Endodermal cell (in vitro differentiated cells): ENCODE results near the gene ACBD3. TPM values are rescaled to one million over a fixed set of nuclear protein-coding genes. Genes with fewer than 3 reads are reported as not detected.

Source experiments
- DNase-seq: peaks from one replicate; pipeline ENCODE4 v3.0.0-alpha.2; 2017
- H3K27ac ChIP-seq: 2 replicates; pipeline ENCODE4 v1.5.1; 2013; ENCODE audit warnings: mild to moderate bottlenecking, low read depth, low read length, moderate library complexity
- H3K27me3 ChIP-seq: 2 replicates; pipeline ENCODE4 v1.6.1; 2013; ENCODE audit warnings: mild to moderate bottlenecking, low read length, moderate library complexity; ENCODE audit not compliant: insufficient read depth, control insufficient read depth, poor library complexity, severe bottlenecking
- H3K36me3 ChIP-seq: 2 replicates; pipeline ENCODE4 v1.7.0; 2013; ENCODE audit warnings: mild to moderate bottlenecking, low read length, moderate library complexity; ENCODE audit not compliant: control insufficient read depth, insufficient read depth
- H3K4me1 ChIP-seq: one replicate; pipeline ENCODE4 v1.7.0; 2013; ENCODE audit warnings: low read length; ENCODE audit not compliant: control insufficient read depth, insufficient read depth
- H3K4me3 ChIP-seq: 2 replicates; pipeline ENCODE4 v1.5.1; 2013; ENCODE audit warnings: mild to moderate bottlenecking, low read length, moderate library complexity
- H3K9ac ChIP-seq: 2 replicates; pipeline ENCODE4 v1.6.1; 2013; ENCODE audit warnings: mild to moderate bottlenecking, low read length, moderate library complexity; ENCODE audit not compliant: poor library complexity, severe bottlenecking; ENCODE audit errors: extremely low read depth
- H3K9me3 ChIP-seq: 2 replicates; pipeline ENCODE4 v1.6.1; 2013; ENCODE audit warnings: mild to moderate bottlenecking, low read length, moderate library complexity; ENCODE audit not compliant: control insufficient read depth
- H3K27ac Mint-ChIP-seq: 2 replicates; pipeline ENCODE4 v1.8.0; 2020; ENCODE audit warnings: mixed read lengths
- H3K27me3 Mint-ChIP-seq: 2 replicates; pipeline ENCODE4 v1.8.0; 2021; ENCODE audit warnings: mild to moderate bottlenecking, mixed read lengths; ENCODE audit not compliant: insufficient read depth
- H3K36me3 Mint-ChIP-seq: 2 replicates; pipeline ENCODE4 v1.8.0; 2020; ENCODE audit warnings: low read depth, mixed read lengths
- H3K4me1 Mint-ChIP-seq: 2 replicates; pipeline ENCODE4 v1.8.0; 2020; ENCODE audit warnings: mixed read lengths
- H3K4me3 Mint-ChIP-seq: 2 replicates; pipeline ENCODE4 v1.8.0; 2020; ENCODE audit warnings: mild to moderate bottlenecking, moderate library complexity, mixed read lengths
- H3K9me3 Mint-ChIP-seq: 2 replicates; pipeline ENCODE4 v1.8.0; 2020; ENCODE audit warnings: mild to moderate bottlenecking, mixed read lengths
- CTCF ChIP-seq: fragments of 200-600 bp; sonication (generic); conservative IDR thresholded peaks from 2 replicates; pipeline ENCODE4 v1.5.0; 2021; ENCODE audit warnings: antibody characterized with exemption, mild to moderate bottlenecking
- WGBS, 2 experiments: methylation state at CpG; one replicate each; pipeline versions ENCODE4 v1.1.5 to v1.1.7; 2013; ENCODE audit warnings: missing lambda C conversion rate in 2 of 2, mixed read lengths in 1 of 2; ENCODE audit not compliant: insufficient coverage in 1 of 2, insufficient read length in 1 of 2; 5-methylcytosine and 5-hydroxymethylcytosine counted together
- total RNA-seq, 2 donors: library from RNA; stranded (reverse); fragmentation: NEBNext Ultra II Directional in 1 of 2; extraction: Animal tissue kit (Norgen Biotek cat#: 25700) in 1 of 2; gene quantifications; 2 replicates in 1 of 2; 3 replicates in 1 of 2; pipeline ENCODE4 v1.2.1, GENCODE V29; 2021

ACBD3 gene
- total RNA-seq, 2 donors from 2014 or later = 34.8 to 48.0 TPM

GRCh38 chr1:226216056-226216455, 29.5 kb upstream of the ACBD3 start:
- Mint-ChIP-seq H3K27ac (peak overlapping the region; percentile 67), H3K4me1 (peaks cover 52% of the 10 kb centered on the region), H3K4me3 (no peak overlapping the region), H3K9me3 (no peaks in the 10 kb centered on the region), H3K27me3 (no peaks in the 10 kb centered on the region), H3K36me3 (no peaks in the 10 kb centered on the region)
- Histone ChIP-seq H3K27me3 (no peaks in the 10 kb centered on the region), H3K4me1 (peaks cover 37% of the 10 kb centered on the region), H3K36me3 (no peaks in the 10 kb centered on the region), H3K27ac (no peak overlapping the region), H3K9me3 (no peaks in the 10 kb centered on the region), H3K4me3 (peak overlapping the region; percentile 42), H3K9ac (peak overlapping the region; percentile 26)
- TF ChIP-seq CTCF = no peak
- 50 to 79% methylated on average over 2 to 5 of the region's 5 CpGs for WGBS, 2 experiments
- DNase-seq = peak; percentile 51

GRCh38 chr1:226215239-226215638, 28.7 kb upstream of the ACBD3 start:
- no peaks in the 10 kb centered on the region for H3K27me3 Mint-ChIP-seq
- peak; percentile 79 for DNase-seq
- Histone ChIP-seq H3K27ac (no peak overlapping the region), H3K4me3 (no peak overlapping the region), H3K9ac (peak overlapping the region; percentile 21), H3K36me3 (no peaks in the 10 kb centered on the region), H3K27me3 (no peaks in the 10 kb centered on the region), H3K4me1 (peaks cover 42% of the 10 kb centered on the region), H3K9me3 (no peaks in the 10 kb centered on the region)
- no peak overlapping the region for H3K4me3 Mint-ChIP-seq
- no peaks in the 10 kb centered on the region for H3K36me3 Mint-ChIP-seq
- 53 to 65% methylated on average over 2 to 5 of the region's 5 CpGs for WGBS, 2 experiments
- H3K9me3 Mint-ChIP-seq = no peaks in the 10 kb centered on the region
- peak overlapping the region; percentile 57 for H3K27ac Mint-ChIP-seq
- peaks cover 53% of the 10 kb centered on the region for H3K4me1 Mint-ChIP-seq
- no peak for TF ChIP-seq CTCF

GRCh38 chr1:226212545-226212944, 26.0 kb upstream of the ACBD3 start:
- Mint-ChIP-seq H3K36me3 (no peaks in the 10 kb centered on the region), H3K4me1 (peaks cover 67% of the 10 kb centered on the region), H3K27me3 (no peaks in the 10 kb centered on the region), H3K9me3 (no peaks in the 10 kb centered on the region), H3K4me3 (no peak overlapping the region), H3K27ac (no peak overlapping the region)
- peaks cover 49% of the 10 kb centered on the region for H3K4me1 ChIP-seq
- H3K9ac ChIP-seq = no peak overlapping the region
- H3K9me3 ChIP-seq = no peaks in the 10 kb centered on the region
- no peaks in the 10 kb centered on the region for H3K36me3 ChIP-seq
- H3K27me3 ChIP-seq = no peaks in the 10 kb centered on the region
- H3K27ac ChIP-seq = no peak overlapping the region
- no peak overlapping the region for H3K4me3 ChIP-seq
- DNase-seq = peak; percentile 47
- 91 to 96% methylated on average over 7 to 8 of the region's 8 CpGs for WGBS, 2 experiments
- no peak for TF ChIP-seq CTCF
